Breast epithelium (tissue), 4 donors: Measurements from ENCODE around the gene TAGLN. TPM values are rescaled to one million over a fixed set of nuclear protein-coding genes. Genes with fewer than 3 reads are reported as not detected.

Experiments
- DNase-seq, 2 donors: peaks; one replicate each; pipeline ENCODE4 v3.0.0-alpha.2; 2019; ENCODE audit warnings: low spot score in 2 of 2
- H3K27ac ChIP-seq, 2 donors: fragments of 200-600 bp; sonication (generic) in 1 of 2; one replicate each; pipeline ENCODE4 v1.5.1; 2016 to 2019; ENCODE audit warnings: mild to moderate bottlenecking in 1 of 2
- H3K27me3 ChIP-seq, 2 donors: fragments of 200-600 bp; sonication (generic) in 1 of 2; one replicate each; pipeline versions ENCODE4 v1.5.1 to v1.6.0; 2017 to 2019; ENCODE audit warnings: control low read depth in 1 of 2, mild to moderate bottlenecking in 1 of 2
- H3K36me3 ChIP-seq: fragments of 200-600 bp; one replicate; pipeline ENCODE4 v1.5.1; 2019
- H3K4me1 ChIP-seq, 2 donors: fragments of 200-600 bp; sonication (generic); one replicate each; pipeline ENCODE4 v1.5.1; 2016 to 2019; ENCODE audit warnings: control low read depth in 1 of 2
- H3K4me3 ChIP-seq, 3 donors: fragments of 200-600 bp; sonication (generic); 1 replicate in 2 of 3; 2 replicates in 1 of 3; pipeline ENCODE4 v1.5.1; 2016 to 2019; ENCODE audit warnings: mild to moderate bottlenecking in 3 of 3, moderate library complexity in 2 of 3
- H3K9me3 ChIP-seq, 2 donors: fragments of 200-600 bp; sonication (generic) in 1 of 2; one replicate each; pipeline ENCODE4 v1.5.1; 2016 to 2019; ENCODE audit warnings: control low read depth in 1 of 2
- CTCF ChIP-seq, 3 donors: fragments of 450-650 bp; IDR thresholded peaks; one replicate each; pipeline ENCODE4 v1.5.1; 2016 to 2017; ENCODE audit warnings: antibody characterized with exemption in 3 of 3, mild to moderate bottlenecking in 3 of 3, moderate library complexity in 3 of 3
- POLR2A ChIP-seq: fragments of 450-650 bp; IDR thresholded peaks from one replicate; pipeline ENCODE4 v1.6.1; 2016; ENCODE audit warnings: antibody characterized with exemption, mild to moderate bottlenecking, moderate library complexity
- POLR2AphosphoS5 ChIP-seq, 3 donors: sonication (generic); formaldehyde crosslinking; IDR thresholded peaks; one replicate each; pipeline ENCODE4 v1.6.1; 2017; ENCODE audit warnings: antibody characterized with exemption in 3 of 3
- intact Hi-C: fragments of 100-400 bp; cut with DNase I; formaldehyde crosslinking; loops from one replicate; pipeline ENCODE4 v1.15.1; 2023; ENCODE audit warnings: low total_unique reads
- total RNA-seq, 3 donors: library from RNA; depleted of rRNA; stranded (reverse); fragments of >200 nt; gene quantifications; one replicate each; pipeline ENCODE4 v1.1.0, GENCODE V29; 2016

Gene TAGLN
- total RNA-seq, 3 donors from 2014 or later, result 602 to 1,663 (median 1,380) TPM

GRCh38 chr11:117189941-117190544 is 9.1 kb upstream of the TAGLN start:
- H3K36me3 ChIP-seq, result no peaks in the 10 kb centered on the region
- TF ChIP-seq POLR2A (no peak), CTCF (IDR thresholded peaks at IDR 0.05) (no peak), POLR2AphosphoS5 (IDR thresholded peaks at IDR 0.05) (no peak)
- DNase-seq, result peak in 1 of 2 donors; percentile 27
- no peak overlapping the region for H3K27ac ChIP-seq
- no peaks in the 10 kb centered on the region for H3K4me1 ChIP-seq
- H3K27me3 ChIP-seq, result no peaks in the 10 kb centered on the region
- H3K9me3 ChIP-seq, result no peaks in the 10 kb centered on the region
- no peak overlapping the region for H3K4me3 ChIP-seq
- intact Hi-C loops, result loop anchor here (10.0 kb wide), 1 partner anchor 45 kb away; the partner anchor contains the start of gene PAFAH1B2

- DNase-seq, result no peak
- Histone ChIP-seq H3K9me3 (no peaks in the 10 kb centered on the region), H3K4me1 (no peaks in the 10 kb centered on the region), H3K4me3 (no peak overlapping the region), H3K27me3 (no peaks in the 10 kb centered on the region), H3K27ac (no peak overlapping the region), H3K36me3 (no peaks in the 10 kb centered on the region)
- TF ChIP-seq POLR2A, result no peak
- TF ChIP-seq CTCF (IDR thresholded peaks at IDR 0.05), result no peak
- TF ChIP-seq POLR2AphosphoS5 (IDR thresholded peaks at IDR 0.05), result no peak
- intact Hi-C loops, result loop anchor here (10.0 kb wide), 1 partner anchor 47 kb away; the partner anchor contains the start of gene PAFAH1B2
These were observed 7.3 kb upstream of the TAGLN start for GRCh38 chr11:117191680-117192400.

GRCh38 chr11:117192401-117192875 is 6.7 kb upstream of the TAGLN start:
- no peaks in the 10 kb centered on the region for H3K36me3 ChIP-seq
- no peak for TF ChIP-seq POLR2AphosphoS5 (IDR thresholded peaks at IDR 0.05)
- no peak for TF ChIP-seq POLR2A
- no peak for TF ChIP-seq CTCF (IDR thresholded peaks at IDR 0.05)
- H3K9me3 ChIP-seq, result no peaks in the 10 kb centered on the region
- H3K27me3 ChIP-seq, result no peaks in the 10 kb centered on the region
- DNase-seq, result no peak
- H3K4me1 ChIP-seq, result no peaks in the 10 kb centered on the region
- H3K4me3 ChIP-seq, result no peak overlapping the region
- intact Hi-C loops, result loop anchor here (10.0 kb wide), 1 partner anchor 48 kb away; the partner anchor contains the start of gene PAFAH1B2
- peak overlapping the region in 1 of 2 donors; percentile 25 for H3K27ac ChIP-seq

- no peak for TF ChIP-seq POLR2A
- TF ChIP-seq POLR2AphosphoS5 (IDR thresholded peaks at IDR 0.05), result no peak
- Histone ChIP-seq H3K27me3 (no peaks in the 10 kb centered on the region), H3K36me3 (no peaks in the 10 kb centered on the region), H3K4me1 (peaks cover 0 to 7% of the 10 kb centered on the region in 2 donors), H3K9me3 (no peaks in the 10 kb centered on the region), H3K27ac (no peak overlapping the region), H3K4me3 (no peak overlapping the region)
- no peak for DNase-seq
- intact Hi-C loops, result loop anchor here (10.0 kb wide), 1 partner anchor 49 kb away; the partner anchor contains the start of gene PAFAH1B2
These were observed 5.8 kb upstream of the TAGLN start for GRCh38 chr11:117193130-117194020.

GRCh38 chr11:117194267-117194666 is 4.9 kb upstream of the TAGLN start:
- DNase-seq, result no peak
- Histone ChIP-seq H3K4me1 (peaks cover 0 to 11% of the 10 kb centered on the region in 2 donors), H3K27ac (no peak overlapping the region), H3K9me3 (no peaks in the 10 kb centered on the region), H3K4me3 (no peak overlapping the region), H3K36me3 (no peaks in the 10 kb centered on the region), H3K27me3 (no peaks in the 10 kb centered on the region)
- intact Hi-C loops, result loop anchor here (10.0 kb wide), 1 partner anchor 49 kb away; the partner anchor contains the start of gene PAFAH1B2
- no peak for TF ChIP-seq POLR2A
- no peak for TF ChIP-seq POLR2AphosphoS5 (IDR thresholded peaks at IDR 0.05)
- TF ChIP-seq CTCF (IDR thresholded peaks at IDR 0.05), result no peak
